Body of pancreas (tissue), 4 donors: ENCODE results near the gene AOAH.

Experiments
- CTCF ChIP-seq, 7 experiments: fragments of 450-650 bp in 4 of 7; fragments of 200-600 bp in 3 of 7; sonication (generic) in 3 of 7; IDR thresholded peaks; one replicate each; pipeline ENCODE4 v1.5.1; 2016 to 2019; ENCODE audit warnings: antibody characterized with exemption in 7 of 7
- POLR2A ChIP-seq, 3 donors: fragments of 450-650 bp; IDR thresholded peaks; one replicate each; pipeline ENCODE4 v1.6.1; 2016; ENCODE audit warnings: antibody characterized with exemption in 3 of 3, mild to moderate bottlenecking in 2 of 3

- TF ChIP-seq CTCF (IDR thresholded peaks at IDR 0.05) (no peak), POLR2A (IDR thresholded peaks at IDR 0.05) (no peak)
Observed at GRCh38 chr7:36735172-36735571, 10.9 kb upstream of the AOAH start.
